Renal cortical epithelial cell (primary cell): ENCODE data around the gene APOL4. TPM values are rescaled to one million over a fixed set of nuclear protein-coding genes. Genes with fewer than 3 reads are reported as not detected.
"Not testable (repeated sequence)": the region's sequence is repeated elsewhere in the genome, so short reads cannot be mapped to it uniquely, and the experiment has no call there.

Source experiments
- DNase-seq: peaks from one replicate; pipeline ENCODE4 v3.0.0-alpha.2; 2011; ENCODE audit warnings: low read depth
- total RNA-seq: library from RNA; depleted of rRNA; stranded (reverse); fragments of >200 nt; gene quantifications from 2 replicates; pipeline ENCODE4 v1.2.3, GENCODE V29; 2014

The APOL4 gene
- total RNA-seq, 1 donor from 2014 or later: not detected

DNA sequence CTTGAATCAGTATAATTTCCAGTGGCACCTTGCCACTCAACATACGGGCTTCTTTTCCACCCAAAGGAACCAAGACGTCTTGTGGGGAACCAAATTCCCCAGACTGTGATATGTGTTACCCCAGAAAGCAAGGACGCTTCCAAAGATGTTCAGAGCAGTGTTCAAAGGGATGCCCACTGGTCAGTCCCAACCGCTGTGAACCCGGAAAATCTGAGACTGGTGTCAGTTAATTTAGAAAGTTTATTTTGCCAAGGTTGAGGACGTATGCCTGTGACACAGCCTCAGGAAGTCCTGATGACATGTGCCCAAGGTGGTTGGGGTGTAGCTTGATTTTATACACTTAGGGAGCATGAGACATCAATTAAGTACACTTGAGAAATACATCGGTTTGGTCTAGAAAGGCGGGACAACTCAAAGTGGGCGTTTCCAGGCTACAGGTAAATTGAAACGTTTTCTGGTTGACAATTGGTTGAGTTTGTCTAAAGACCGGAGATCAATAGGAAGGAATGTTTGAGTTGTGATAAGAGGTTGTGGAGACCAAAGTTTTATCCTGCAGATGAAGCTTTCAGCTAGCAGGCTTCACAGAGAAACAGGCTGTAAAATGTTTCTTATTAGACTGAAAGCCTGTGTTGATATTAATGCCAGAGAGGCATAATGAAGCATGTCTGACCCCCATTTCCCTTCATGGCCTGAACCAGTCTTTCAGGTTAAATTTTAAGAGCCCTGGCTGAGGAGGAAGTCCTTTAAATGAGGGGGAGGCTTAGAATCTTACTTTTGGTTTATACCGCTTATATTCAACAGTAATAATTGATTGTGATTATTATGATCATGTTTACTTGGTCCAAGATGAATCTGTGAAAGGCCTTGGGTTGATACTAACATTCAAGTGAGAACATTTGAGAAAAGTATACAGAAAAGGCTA, 47.8 kb downstream of the APOL4 start:
- no peak for DNase-seq

DNA sequence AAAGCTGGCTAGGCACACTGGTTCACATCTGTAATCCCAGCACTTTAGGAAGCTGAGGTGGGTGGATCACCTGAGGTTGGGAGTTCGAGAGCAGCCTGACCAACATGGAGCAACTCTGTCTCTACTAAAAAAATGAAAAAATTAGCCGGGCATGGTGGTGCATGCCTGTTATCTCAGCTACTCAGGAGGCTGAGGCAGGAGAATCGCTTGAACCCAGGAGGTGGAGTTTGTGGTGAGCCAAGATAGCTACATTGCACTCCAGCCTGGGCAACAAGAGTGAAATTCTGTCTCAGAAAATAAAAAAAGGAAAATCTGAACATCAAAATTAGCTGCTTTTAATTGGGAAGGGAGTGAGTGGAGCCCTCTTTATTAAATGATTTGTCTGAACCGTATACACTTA, 48.8 kb downstream of the APOL4 start:
- not testable (repeated sequence) for DNase-seq

DNA sequence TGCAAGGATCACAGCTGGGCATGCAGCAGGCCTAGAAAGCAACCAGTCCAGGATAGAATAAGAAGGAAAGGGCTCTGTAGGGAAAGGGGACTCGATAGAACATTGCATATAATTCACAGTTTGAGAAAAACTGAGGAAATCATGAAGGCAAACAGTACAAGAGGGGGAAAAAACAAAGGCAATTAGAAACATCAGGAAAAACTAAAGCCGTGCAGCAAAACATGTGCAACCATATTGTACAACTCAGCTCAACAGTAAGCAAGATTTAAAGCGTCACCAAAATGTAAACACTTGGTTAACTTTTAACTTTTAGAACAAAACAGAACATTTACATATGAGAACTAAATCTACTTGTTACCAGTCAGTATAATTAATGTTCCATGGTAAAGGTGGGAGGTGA, 49.5 kb downstream of the APOL4 start:
- no peak for DNase-seq

DNA sequence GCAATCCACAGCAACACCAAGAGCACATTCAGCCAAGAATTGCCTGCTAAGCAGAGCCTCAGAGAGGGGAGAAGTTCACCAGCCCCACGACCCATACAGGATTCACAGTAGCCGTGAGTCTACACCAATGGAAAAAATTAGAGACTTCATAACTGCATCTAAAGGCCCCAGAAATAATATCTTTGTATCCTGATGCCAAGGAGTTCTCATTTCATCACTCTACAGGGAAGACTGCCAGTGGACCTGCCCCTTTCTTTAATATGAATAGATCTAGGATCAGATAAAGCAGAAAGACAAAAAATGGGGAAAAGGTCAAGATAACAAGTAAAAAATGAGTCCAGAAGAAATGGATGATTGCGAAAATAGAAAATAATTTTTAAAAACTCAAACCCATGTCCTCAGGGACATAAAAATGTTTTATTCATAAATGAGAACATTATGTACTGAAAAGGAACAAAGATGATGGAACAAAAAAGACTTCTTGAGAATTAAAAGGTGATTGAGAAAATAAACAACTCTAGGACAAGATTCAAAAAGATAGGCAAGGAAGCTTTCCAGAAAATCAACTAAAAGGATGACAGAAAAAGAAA, 50.5 kb downstream of the APOL4 start:
- no peak for DNase-seq

DNA sequence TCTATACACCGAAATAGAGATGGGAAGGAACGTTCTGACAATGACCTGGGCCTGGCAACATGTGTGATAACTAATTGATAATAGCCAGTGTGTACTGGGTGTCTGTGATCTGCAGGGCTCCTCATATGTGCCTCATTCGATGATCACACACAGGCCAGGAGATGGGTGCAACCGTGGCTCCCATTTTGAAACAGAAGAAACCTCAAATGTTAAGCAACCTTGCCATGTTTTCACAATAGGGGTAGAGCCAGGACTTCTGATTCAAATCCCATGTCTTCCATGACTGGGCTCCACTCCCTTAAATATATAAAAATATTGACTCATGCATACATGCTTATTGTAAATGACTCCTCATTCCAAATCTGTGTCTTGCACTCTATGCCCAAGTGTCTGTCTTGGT, 52.2 kb downstream of the APOL4 start:
- no peak for DNase-seq

- DNase-seq: no peak
Measured at GRCh38 chr22:36148411-36148810, 53.2 kb downstream of the APOL4 start.

- DNase-seq: no peak
Measured at GRCh38 chr22:36147196-36147791, 54.3 kb downstream of the APOL4 start.

DNA sequence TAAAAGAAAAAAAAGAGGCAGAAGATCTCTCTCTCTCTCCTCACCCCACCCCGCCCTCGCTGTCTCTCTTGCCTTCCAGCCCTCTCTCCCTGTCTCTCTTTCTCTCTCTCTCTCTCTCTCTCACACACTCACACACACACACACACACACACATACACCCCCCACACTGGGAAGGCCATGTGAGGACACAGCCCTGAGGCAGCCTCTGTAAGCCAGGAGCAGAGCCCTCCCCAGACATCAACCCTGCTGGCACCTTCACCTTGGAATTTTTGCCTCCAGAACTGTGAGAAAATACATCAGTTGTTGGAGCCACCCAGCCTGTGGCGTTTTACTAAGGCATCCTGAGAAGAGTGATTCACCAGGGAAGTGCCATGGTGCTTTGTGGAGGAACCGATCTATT, 55.7 kb downstream of the APOL4 start:
- DNase-seq: no peak

DNA sequence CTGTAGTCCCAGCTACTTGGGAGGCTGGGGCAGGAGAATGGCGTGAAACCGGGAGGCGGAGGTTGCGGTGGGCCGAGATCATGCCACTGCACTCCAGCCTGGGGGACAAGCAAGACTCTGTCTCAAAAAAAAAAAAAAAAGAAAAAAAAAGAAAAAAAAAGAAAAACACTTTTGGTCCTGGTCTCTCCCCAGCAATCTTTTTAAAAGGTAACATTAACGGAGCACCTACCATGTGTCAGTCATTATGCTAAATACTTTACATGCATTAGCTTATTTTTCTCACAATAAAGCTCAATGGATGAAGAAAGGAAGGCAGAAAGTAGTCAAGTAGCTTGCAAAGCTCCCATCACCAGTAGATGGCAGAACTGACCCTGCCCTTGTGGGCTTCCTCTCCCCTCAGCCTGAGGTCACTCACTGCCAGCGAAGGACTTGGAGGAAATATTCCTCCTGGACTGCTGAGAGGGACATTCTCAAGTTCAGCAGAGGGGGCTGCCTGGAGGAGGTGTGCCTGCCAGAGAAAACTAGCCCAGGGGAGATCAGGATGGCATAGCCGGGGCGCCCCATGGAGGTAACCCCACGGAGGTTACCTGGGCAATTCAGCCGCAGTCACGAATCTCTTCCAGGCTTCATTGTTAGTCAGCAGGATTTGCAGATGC, 56.6 kb downstream of the APOL4 start:
- peak; percentile 69 for DNase-seq

GRCh38 chr22:36143956-36144355, 57.7 kb downstream of the APOL4 start:
- DNase-seq: no peak

DNA sequence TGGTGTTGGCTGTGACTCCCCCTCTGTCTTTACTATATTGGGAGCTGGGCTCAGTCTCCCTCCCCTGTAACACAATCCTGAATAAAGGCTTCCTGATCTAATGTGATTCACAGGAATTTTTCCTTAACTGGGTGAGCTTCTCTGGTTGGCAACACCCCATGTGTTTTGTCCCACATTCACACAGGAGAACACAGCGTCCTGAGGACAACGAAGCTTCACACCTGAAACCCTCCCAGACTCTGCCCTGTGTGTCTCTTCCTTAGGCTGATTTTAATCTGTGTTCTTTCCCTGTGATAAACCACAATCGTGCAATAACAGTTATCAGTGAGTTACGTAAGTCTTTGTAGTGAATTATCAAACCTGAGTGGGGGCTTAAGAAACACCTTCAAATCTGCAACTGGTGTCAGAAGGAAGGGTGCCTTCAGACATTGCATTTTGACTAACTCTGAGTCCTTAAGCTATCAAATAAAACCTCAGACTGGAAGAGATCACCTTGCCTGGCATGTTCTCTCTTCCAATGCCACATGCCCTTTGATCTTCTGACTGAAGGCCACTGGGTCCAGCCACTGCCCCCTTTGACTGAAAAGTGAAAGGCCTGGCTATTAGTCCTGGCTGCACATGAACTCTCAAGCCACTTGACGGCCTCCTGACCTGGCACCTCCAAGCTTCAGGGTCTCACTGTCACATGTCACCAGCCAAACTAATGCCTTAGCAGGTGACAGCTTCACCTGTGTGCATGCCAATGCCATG, 58.4 kb downstream of the APOL4 start:
- no peak for DNase-seq

GRCh38 chr22:36141481-36141880, 60.1 kb downstream of the APOL4 start:
- no peak for DNase-seq

Other genes starting within 250 kb of the APOL4 start
- gene RBFOX2, start 173.0 kb downstream of the APOL4 start, total RNA-seq: 72.8 and 125 TPM in 2 replicates
- 4.0 and 10.4 TPM in 2 replicates for gene APOL3, start 41.1 kb downstream of the APOL4 start, total RNA-seq
- 154 and 157 TPM in 2 replicates for gene APOL2, start 37.7 kb upstream of the APOL4 start, total RNA-seq
- 155 and 247 TPM in 2 replicates for gene APOL1, start 51.3 kb upstream of the APOL4 start, total RNA-seq
- 1,031 and 1,268 TPM in 2 replicates for gene MYH9, start 186.2 kb upstream of the APOL4 start, total RNA-seq